NCI-H2171 (cell line): ENCODE results near the gene CDH18.
A peak's percentile ranks its signal among the peaks of the same experiment; 100 is the strongest.

ENCODE experiments used
- DNase-seq: peaks from one replicate; lab custom pipeline; 2025; lab: John Stamatoyannopoulos, UW

The CDH18 gene

GRCh38 chr5:19928562-19929421 lies 59.2 kb downstream of the CDH18 start:
- DNase-seq, result no peak

DNA sequence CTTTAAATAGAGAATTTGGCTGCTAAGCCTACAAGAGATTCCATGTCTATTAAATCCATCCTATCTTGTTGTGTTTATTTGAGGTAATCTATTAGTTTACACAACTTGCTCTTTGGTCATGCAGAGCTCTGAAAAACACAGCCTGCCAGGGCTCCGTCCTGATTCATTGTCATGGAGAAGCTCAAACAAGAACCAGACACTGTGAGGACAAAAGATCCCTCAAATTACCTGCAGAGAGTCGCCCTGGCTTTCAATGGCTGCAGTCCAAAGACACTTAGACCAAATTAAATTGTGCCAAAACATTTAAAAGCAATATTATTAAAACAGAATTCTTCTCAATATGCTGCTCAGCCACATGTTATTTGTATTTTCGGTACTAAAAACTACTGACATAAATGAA lies 60.1 kb downstream of the CDH18 start:
- DNase-seq, result no peak

DNA sequence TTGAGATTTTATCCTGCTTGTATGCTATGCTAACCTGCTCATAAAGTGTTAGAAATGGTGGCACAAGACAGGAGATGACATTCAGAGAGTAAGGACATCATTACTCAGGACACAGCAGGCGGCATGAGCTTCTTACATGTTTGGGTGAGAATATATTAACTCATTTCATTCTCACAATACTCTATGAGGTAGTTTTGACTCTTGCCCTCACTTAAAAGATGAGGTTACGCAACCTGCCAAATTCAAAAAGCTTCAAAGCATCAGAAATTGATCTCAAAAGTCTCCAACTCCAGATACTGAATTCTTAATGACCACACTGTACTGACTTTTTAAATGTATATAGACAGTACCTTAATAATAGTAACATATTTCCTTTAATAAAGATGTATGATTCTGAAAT lies 60.8 kb downstream of the CDH18 start:
- DNase-seq, result no peak

GRCh38 chr5:19923742-19924141 lies 64.3 kb downstream of the CDH18 start:
- no peak for DNase-seq

GRCh38 chr5:19920761-19921160 lies 67.2 kb downstream of the CDH18 start:
- no peak for DNase-seq

GRCh38 chr5:19918780-19919179 lies 69.2 kb downstream of the CDH18 start:
- DNase-seq, result no peak

DNA sequence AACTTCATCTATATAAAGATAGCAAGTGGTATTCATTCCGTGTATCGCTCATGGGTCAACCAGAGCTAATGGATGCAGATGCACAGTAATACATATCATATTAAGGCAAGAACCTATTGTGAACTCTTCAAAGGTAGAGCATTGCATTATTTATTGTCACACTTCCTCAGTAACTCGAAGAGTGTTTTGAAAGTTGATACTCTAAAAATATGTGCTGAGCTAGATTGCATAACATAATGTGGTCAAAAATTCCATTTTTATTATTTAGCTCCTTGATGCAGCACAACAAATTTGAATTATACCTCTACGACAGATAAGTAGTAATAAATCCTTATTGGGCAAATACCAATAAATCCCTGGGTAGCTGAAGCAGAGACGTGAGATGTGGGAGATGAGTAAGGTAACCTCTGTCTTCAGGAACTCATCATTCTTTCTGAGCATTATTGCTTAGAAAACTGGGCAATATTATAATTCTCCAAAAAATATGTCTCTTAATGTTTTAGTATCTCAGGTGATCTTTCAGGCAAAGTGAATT lies 70.3 kb downstream of the CDH18 start:
- no peak for DNase-seq

DNA sequence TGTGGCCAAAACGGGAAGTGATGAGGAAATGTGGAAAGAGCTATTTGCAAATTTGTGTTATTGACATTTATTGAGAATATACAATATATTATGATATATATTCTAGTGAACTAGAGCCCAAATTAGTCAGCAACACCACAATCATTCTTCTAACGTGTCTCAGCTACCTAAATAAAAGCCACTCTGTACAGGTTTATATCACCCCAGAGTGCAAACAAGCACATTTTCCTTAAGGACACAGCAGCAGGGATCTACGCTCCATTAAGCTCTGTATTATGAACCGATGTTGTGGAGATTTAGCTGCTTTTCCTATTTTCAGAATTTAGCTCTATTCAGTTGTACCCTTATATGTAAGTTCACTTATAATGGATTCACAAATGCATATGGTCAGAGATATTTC lies 77.9 kb downstream of the CDH18 start:
- DNase-seq, result no peak

DNA sequence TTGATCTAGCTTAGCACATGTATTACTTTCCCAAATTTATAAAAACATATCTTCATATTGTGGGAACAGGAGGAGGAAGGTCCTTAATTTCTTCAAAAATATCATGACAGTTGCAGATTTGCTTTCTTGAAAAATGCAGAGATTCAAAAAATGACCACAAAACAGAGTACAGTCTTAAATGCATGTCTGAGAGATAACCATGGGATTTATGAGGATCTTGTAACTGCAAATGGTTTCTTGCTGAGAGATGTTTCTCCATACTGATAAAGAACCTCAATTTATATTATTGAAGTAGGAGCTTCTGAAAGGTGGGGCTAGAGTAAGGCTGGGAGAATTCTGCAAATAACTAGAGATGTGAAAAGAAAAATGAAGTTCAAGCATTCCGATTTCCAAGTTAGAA lies 83.2 kb downstream of the CDH18 start:
- no peak for DNase-seq

GRCh38 chr5:19903611-19904010 lies 84.4 kb downstream of the CDH18 start:
- DNase-seq, result no peak

- no peak for DNase-seq
These were observed 85.6 kb downstream of the CDH18 start for GRCh38 chr5:19902316-19902934.

DNA sequence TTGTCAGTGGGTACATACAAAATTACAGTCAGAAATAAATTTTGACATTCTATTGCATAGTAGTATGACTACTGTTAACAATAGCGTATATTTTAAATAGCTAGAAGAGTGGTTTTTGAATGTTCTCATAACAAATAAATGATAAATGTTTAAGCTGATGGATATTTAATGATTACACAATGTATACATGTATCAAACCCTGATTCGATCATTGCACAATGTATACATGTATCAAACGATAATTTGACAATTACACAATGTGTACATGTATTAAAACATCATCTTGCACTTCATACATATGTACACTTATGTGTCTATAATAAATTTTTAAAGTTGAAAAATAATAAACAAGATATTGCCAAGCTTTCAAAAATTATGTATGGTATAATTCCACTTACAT lies 87.7 kb downstream of the CDH18 start:
- DNase-seq, result no peak

DNA sequence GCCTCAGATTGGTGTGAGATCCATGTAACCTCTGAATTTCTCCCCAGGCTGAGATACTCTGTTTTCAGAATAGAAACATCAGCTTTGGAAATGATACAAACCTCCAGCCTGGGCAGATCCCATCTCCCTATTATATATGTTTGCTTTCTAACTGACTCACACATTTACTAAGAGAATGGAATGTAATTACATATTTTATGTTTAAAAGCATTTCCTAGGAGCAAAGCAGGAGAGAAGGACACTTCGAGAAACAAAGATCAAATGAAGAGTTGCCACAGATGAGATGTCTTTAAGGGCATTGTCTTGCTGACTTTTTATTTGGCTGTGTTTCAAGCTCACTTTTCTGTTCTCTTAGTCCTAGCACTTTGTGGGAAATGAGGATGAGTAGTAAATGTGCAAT lies 96.3 kb downstream of the CDH18 start:
- DNase-seq, result no peak

DNA sequence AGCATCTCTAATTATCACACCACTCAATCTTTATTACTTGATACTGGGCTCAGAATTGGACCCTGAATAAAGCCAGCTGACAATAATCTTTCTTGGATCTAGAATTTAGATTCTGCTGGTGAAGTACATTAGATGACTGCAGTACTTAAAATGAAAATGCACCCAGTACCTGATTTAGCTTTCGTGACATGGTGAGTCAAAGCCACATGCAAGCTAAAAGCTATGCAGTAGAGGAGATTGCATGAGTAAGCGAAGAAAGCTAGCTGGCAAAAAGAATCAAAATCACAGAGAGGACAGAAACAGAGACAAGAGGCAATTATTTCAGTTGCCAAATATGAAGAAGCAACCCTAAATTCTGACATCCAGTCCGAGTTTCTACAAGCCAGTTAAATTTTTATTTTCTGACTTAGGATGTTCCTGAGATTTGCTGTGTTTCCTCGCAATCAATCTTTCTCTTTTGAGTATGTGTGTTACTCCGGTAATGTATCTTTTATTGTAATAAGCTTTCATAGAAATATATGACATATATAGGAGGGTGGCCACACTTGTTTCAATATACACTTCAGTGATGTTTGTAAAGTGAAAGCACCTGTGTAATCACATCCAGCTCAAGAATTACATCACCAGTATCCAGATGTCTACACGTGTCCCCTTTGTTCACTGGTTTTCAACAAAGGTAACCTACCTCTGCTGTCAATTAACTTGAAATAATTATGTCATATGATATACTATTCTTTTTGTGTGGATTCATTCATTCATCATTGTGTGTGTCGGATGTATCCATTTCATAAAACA lies 101.7 kb downstream of the CDH18 start:
- DNase-seq, result peak; percentile 29

DNA sequence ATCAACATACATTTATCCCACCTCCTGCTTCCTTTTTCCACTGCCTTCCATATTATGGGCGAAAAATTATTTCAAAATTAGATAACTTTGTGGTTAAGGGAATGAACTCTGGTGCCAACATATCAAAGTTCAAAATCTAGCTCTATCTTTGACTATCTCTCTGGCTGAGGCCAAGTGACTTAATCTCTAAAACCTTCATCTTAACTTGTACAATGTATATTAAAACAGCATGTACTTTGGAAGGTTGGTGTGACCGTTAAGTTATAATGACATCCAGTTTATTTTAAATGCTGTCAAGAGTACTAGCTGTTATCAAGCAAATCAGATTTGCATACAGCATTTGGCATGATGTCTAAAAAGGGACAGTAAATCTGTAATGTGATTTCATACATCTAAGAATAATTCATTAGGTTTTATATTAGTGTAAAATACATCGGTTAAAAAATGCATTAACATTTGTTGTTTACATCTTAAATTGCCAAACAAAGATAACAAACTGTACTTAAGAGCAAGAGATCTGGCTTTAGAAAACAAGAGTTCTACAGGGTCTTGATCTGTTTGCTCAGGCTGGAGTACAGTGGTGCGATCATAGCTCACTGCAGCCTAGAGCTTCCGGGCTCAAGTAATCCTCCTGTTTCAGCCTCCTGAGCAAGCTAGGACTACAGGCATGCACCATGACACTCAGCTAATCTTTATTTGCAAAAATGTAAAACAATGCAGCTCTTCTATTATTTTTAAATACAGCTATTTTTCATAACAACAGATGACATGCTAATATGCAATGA lies 102.8 kb downstream of the CDH18 start:
- DNase-seq, result no peak

- DNase-seq, result no peak
These were observed 107.1 kb downstream of the CDH18 start for GRCh38 chr5:19880859-19881436.

- DNase-seq, result no peak
These were observed 107.5 kb downstream of the CDH18 start for GRCh38 chr5:19880458-19880857.

DNA sequence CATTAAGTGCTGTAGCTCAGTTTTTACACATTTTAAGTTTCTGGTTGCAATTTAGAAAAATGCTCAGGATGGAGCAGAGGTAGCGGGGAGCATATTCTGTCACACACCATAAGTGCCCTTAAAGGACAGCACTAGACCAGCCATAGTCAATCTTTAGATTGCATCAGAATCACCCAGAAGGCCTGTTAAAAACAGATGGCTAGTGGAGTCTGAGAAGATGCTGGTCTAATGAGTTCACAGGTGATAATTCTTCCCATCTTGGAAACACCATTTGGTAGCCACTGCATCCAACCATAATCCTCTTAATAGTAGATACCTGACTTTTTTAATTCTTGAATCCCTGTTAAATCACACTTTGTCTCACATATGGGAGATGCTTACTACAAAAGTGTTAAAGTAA lies 113.2 kb downstream of the CDH18 start:
- DNase-seq, result no peak

- DNase-seq, result no peak
These were observed 121.9 kb downstream of the CDH18 start for GRCh38 chr5:19866090-19866450.

DNA sequence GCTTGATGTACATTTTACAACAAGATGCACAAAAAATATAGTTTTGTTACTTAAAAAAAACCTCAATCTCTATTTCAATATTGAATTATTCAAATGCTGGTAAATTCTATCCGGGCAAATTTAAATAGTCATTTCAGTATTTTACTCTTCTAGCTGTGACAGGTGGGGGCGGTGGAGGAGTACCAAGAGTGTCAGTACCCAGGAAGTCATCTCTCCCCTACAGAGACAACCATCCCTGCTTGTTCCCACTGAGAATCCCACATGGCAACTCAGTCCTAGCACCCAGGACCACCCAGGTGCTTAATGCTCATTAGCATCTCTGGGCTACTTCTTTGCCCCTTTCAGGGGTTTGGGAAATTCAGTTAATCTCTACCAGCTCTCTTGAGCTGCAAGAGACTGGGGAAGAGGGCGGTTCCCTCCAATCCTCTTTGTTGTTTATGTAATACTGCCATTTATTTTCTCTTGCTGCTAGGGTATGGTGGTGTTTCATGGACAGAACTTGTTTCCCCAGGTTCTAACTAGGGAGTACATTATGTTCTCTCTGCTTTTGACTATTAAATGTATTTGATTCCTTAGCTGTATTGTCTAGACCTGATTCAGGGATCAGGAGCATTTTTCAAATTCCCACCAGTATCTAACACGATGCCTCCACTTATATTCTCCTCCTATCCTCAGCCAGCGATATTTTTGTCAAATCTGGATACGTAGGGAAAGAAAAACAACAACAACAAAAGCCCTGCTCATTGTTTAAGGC lies 122.5 kb downstream of the CDH18 start:
- no peak for DNase-seq

GRCh38 chr5:19862711-19863110 lies 125.3 kb downstream of the CDH18 start:
- no peak for DNase-seq
